ENCODE measurements around the gene HAUS6.

Gene HAUS6

GRCh38 chr9:19140259-19140658 lies 37.6 kb upstream of the HAUS6 start:
- no peak for DNase-seq (ENCODE audit: low spot score)
- CTCF ChIA-PET: no interaction called here
- no peak overlapping the region for H3K27ac ChIP-seq
- TF ChIP-seq, protein P1, sequence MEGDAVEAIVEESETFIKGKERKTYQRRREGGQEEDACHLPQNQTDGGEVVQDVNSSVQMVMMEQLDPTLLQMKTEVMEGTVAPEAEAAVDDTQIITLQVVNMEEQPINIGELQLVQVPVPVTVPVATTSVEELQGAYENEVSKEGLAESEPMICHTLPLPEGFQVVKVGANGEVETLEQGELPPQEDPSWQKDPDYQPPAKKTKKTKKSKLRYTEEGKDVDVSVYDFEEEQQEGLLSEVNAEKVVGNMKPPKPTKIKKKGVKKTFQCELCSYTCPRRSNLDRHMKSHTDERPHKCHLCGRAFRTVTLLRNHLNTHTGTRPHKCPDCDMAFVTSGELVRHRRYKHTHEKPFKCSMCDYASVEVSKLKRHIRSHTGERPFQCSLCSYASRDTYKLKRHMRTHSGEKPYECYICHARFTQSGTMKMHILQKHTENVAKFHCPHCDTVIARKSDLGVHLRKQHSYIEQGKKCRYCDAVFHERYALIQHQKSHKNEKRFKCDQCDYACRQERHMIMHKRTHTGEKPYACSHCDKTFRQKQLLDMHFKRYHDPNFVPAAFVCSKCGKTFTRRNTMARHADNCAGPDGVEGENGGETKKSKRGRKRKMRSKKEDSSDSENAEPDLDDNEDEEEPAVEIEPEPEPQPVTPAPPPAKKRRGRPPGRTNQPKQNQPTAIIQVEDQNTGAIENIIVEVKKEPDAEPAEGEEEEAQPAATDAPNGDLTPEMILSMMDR (conservative IDR thresholded peaks at IDR 0.05; ENCODE audit: low read depth): no peak
- POLR2A ChIA-PET (ENCODE audit: low non-redundant PET): no interaction called here

GRCh38 chr9:19138084-19138483 lies 35.4 kb upstream of the HAUS6 start:
- TF ChIP-seq, protein P1 (conservative IDR thresholded peaks at IDR 0.05; ENCODE audit: low read depth): no peak
- H3K27ac ChIP-seq: no peak overlapping the region
- POLR2A ChIA-PET (ENCODE audit: low non-redundant PET): no interaction called here
- CTCF ChIA-PET: no interaction called here
- no peak for DNase-seq (ENCODE audit: low spot score)

DNA sequence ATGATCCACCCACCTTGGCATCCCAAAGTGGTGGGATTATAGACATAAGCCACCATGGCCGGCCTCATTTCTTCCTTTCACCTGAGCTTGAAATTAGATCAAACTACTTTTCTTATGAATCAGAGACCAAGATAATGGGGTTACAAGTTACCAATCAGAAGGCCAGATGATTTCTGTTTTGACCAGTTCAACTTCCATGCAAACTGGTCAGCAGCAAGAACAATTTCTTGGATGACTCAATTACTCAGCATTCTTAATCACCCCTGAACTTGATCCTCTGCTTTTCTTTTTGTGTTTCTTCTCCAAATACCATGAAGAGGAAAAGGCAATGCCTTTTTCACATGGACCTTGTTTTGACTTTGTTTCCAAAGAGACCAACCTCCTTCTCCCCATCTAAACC lies 34.6 kb upstream of the HAUS6 start:
- TF ChIP-seq, protein P1 (conservative IDR thresholded peaks at IDR 0.05; ENCODE audit: low read depth): no peak
- ChIA-PET POLR2A (ENCODE audit: low non-redundant PET) (no interaction called here), CTCF (no interaction called here)
- no peak overlapping the region for H3K27ac ChIP-seq
- no peak for DNase-seq (ENCODE audit: low spot score)

- DNase-seq (ENCODE audit: low spot score): no peak
- ChIA-PET POLR2A (ENCODE audit: low non-redundant PET) (interaction anchor here (0.7 kb wide), 1 partner anchor 94 kb away, joined by 6 read pairs; the partner anchor contains the start of gene DENND4C), CTCF (interaction anchor here (0.9 kb wide), 1 partner anchor 353 kb away, joined by 3 read pairs; no protein-coding TSS in a partner anchor)
- TF ChIP-seq, protein P1 (conservative IDR thresholded peaks at IDR 0.05; ENCODE audit: low read depth): no peak
- no peak overlapping the region for H3K27ac ChIP-seq
These were observed 33.4 kb upstream of the HAUS6 start for GRCh38 chr9:19136129-19136528.

DNA sequence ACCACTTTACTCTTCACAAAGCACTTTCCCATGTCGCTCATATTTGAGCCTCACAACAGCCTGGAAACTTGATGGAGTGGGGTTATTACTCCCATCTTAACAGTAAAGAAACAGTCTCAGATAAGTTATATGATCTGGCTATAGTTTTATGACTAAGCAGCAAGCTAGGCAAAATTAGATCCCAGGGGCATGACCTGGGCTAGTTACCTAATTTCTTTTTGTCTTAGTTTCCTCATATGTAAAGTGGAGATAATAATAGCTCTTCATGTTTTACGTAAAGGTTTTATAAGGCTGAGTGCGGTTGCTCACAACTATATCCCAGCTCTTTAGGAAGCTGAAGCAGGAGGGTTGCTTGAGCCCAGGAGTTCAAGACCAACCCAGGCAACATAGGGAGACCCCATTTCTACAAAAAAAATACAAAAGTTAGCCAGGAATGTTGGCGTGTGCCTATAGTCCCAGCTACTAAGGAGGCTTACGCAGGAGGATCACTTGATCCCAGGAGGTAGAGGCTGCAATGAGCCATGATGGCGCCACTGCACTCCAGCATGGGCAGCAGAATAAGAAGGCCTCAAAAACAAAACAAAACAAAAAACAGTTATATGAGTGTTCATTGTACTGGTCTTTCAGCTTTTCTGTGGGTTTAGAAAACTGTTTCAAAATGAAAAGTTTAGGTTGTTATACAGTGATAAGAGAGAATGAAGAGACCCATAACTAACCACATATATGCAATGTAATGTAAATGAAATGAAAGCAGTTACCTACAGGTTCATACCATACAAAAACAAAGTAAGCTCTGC lies 31.0 kb upstream of the HAUS6 start:
- no peak for DNase-seq (ENCODE audit: low spot score)
- H3K27ac ChIP-seq: no peak overlapping the region
- ChIA-PET CTCF (interaction anchor here (0.6 to 1.2 kb wide), 6 partner anchors 16 to 1074 kb away, joined by 3 to 5 read pairs (median 4); no protein-coding TSS in a partner anchor), POLR2A (ENCODE audit: low non-redundant PET) (no interaction called here)
- TF ChIP-seq, protein P1 (conservative IDR thresholded peaks at IDR 0.05; ENCODE audit: low read depth): no peak

GRCh38 chr9:19130436-19130835 lies 27.7 kb upstream of the HAUS6 start:
- DNase-seq (ENCODE audit: low spot score): no peak
- H3K27ac ChIP-seq: no peak overlapping the region
- ChIA-PET CTCF (no interaction called here), POLR2A (ENCODE audit: low non-redundant PET) (no interaction called here)
- TF ChIP-seq, protein P1 (conservative IDR thresholded peaks at IDR 0.05; ENCODE audit: low read depth): no peak

Data from RWPE1 (cell line).